GM12878 (cell line): ENCODE measurements around the gene NSUN7. TPM values are rescaled to one million over a fixed set of nuclear protein-coding genes. Genes with fewer than 3 reads are reported as not detected.

ENCODE experiments used
- CHD4 ChIP-seq: fragments of 200-600 bp; sonication (generic); IDR thresholded peaks from 2 replicates; pipeline ENCODE4 v1.6.1; 2016; ENCODE audit warnings: mild to moderate bottlenecking
- CREB1 ChIP-seq: IDR thresholded peaks from 2 replicates; pipeline ENCODE4 v1.6.1; 2012; ENCODE audit warnings: low read depth, mild to moderate bottlenecking, inconsistent platforms
- CREM ChIP-seq: IDR thresholded peaks from 2 replicates; pipeline ENCODE4 v1.6.1; 2014; ENCODE audit warnings: antibody characterized with exemption, low read depth
- GATAD2B ChIP-seq: fragments of 450-650 bp; conservative IDR thresholded peaks from 2 replicates; pipeline ENCODE4 v1.6.1; 2017; ENCODE audit warnings: low read depth, mild to moderate bottlenecking, moderate library complexity
- HDAC2 ChIP-seq: fragments of 200-600 bp; sonication (generic); IDR thresholded peaks from 2 replicates; pipeline ENCODE4 v1.6.1; 2017
- IRF4 ChIP-seq: IDR thresholded peaks from 2 replicates; pipeline ENCODE4 v1.6.1; 2011; ENCODE audit warnings: low read depth, low read length
- LARP7 ChIP-seq: fragments of 450-650 bp; IDR thresholded peaks from 2 replicates; pipeline ENCODE4 v1.6.1; 2017; ENCODE audit warnings: mild to moderate bottlenecking
- NR2F1 ChIP-seq: fragments of 450-650 bp; conservative IDR thresholded peaks from 2 replicates; pipeline ENCODE4 v1.6.1; 2017; ENCODE audit warnings: mild to moderate bottlenecking
- PML ChIP-seq: IDR thresholded peaks from 2 replicates; pipeline ENCODE4 v1.6.1; 2012; ENCODE audit warnings: low read length, inconsistent platforms
- POLR2AphosphoS2 ChIP-seq: IDR thresholded peaks from 2 replicates; pipeline ENCODE4 v1.6.1; 2011; ENCODE audit warnings: low read depth, mild to moderate bottlenecking, low read length, improper control_type of control experiment, moderate library complexity
- SMC3 ChIP-seq: IDR thresholded peaks from 2 replicates; pipeline ENCODE4 v1.6.1; 2011; ENCODE audit warnings: low read length, improper control_type of control experiment, borderline replicate concordance
- STAT3 ChIP-seq: IDR thresholded peaks from 2 replicates; pipeline ENCODE4 v1.6.1; 2011; ENCODE audit warnings: low read depth, low read length, improper control_type of control experiment
- WRNIP1 ChIP-seq: IDR thresholded peaks from 2 replicates; pipeline ENCODE4 v1.6.1; 2011; ENCODE audit warnings: low read depth, low read length, improper control_type of control experiment, borderline replicate concordance
- ZNF24 ChIP-seq: fragments of 450-650 bp; IDR thresholded peaks from 2 replicates; pipeline ENCODE4 v1.6.1; 2017; ENCODE audit warnings: antibody characterized with exemption, mild to moderate bottlenecking
- ZSCAN29 ChIP-seq: fragments of 450-650 bp; IDR thresholded peaks from 2 replicates; pipeline ENCODE4 v1.6.1; 2017; ENCODE audit warnings: mild to moderate bottlenecking, moderate library complexity
- polyA plus RNA-seq, 11 experiments: library from polyadenylated mRNA; depleted of rRNA in 4 of 11; unstranded in 6 of 11; stranded (reverse) in 5 of 11; fragments of >200 nt; fragmentation: Nextera tagmentation in 4 of 11; fragmentation: Illumina TruSeq in 1 of 11; extraction: Ambion mirVana in 4 of 11; extraction: Trizol in 1 of 11; gene quantifications; 1 replicate in 1 of 11; 2 replicates in 10 of 11; pipeline versions ENCODE4 v1.2.1 to v1.2.3, GENCODE V29; 2011 to 2016; ENCODE audit warnings: inconsistent platforms in 2 of 11, missing spikeins in 2 of 11, low read depth in 1 of 11
- total RNA-seq, 4 experiments: library from RNA; depleted of rRNA in 3 of 4; stranded (reverse); fragments of >200 nt in 3 of 4; fragmentation: Illumina TruSeq in 1 of 4; extraction: Trizol in 1 of 4; gene quantifications; 2 replicates each; pipeline versions ENCODE4 v1.2.1 to v1.2.3, GENCODE V29; 2013 to 2021
- TF ChIP-seq, protein P1 (sequence below), 3 experiments: IDR thresholded peaks in 2 of 3; conservative IDR thresholded peaks in 1 of 3; 2 replicates each; pipeline ENCODE4 v1.5.1; 2011; ENCODE audit warnings: low read depth in 3 of 3, low read length in 3 of 3, mild to moderate bottlenecking in 3 of 3, control low read depth in 2 of 3, moderate library complexity in 2 of 3, inconsistent platforms in 1 of 3, mixed read lengths in 1 of 3; ENCODE audit not compliant: control insufficient read depth in 2 of 3, insufficient read depth in 1 of 3; ENCODE audit errors: extremely low read depth in 1 of 3
- TF ChIP-seq, protein P2 (sequence below): IDR thresholded peaks from 2 replicates; pipeline ENCODE4 v1.6.1; 2012; ENCODE audit warnings: mild to moderate bottlenecking, low read depth, low read length
- TF ChIP-seq, protein P3 (sequence below): IDR thresholded peaks from 2 replicates; pipeline ENCODE4 v1.6.1; 2011; ENCODE audit warnings: low read depth, low read length, improper control_type of control experiment, borderline replicate concordance
- TF ChIP-seq, protein P4 (sequence below): IDR thresholded peaks from 2 replicates; pipeline ENCODE4 v1.6.1; 2012; ENCODE audit warnings: low read depth, low read length, improper control_type of control experiment
- TF ChIP-seq, protein P5 (sequence below): fragments of 450-650 bp; IDR thresholded peaks from 2 replicates; pipeline ENCODE4 v1.6.1; 2017; ENCODE audit warnings: mild to moderate bottlenecking

NSUN7 gene
- total and polyA plus RNA-seq, 10 of the 15 experiments (the other 5 are each of a cell fraction or from before 2014, with no cell fraction given): 0.02 to 0.21 (median 0.15) TPM; not detected in 3

- TF ChIP-seq, protein P1, sequence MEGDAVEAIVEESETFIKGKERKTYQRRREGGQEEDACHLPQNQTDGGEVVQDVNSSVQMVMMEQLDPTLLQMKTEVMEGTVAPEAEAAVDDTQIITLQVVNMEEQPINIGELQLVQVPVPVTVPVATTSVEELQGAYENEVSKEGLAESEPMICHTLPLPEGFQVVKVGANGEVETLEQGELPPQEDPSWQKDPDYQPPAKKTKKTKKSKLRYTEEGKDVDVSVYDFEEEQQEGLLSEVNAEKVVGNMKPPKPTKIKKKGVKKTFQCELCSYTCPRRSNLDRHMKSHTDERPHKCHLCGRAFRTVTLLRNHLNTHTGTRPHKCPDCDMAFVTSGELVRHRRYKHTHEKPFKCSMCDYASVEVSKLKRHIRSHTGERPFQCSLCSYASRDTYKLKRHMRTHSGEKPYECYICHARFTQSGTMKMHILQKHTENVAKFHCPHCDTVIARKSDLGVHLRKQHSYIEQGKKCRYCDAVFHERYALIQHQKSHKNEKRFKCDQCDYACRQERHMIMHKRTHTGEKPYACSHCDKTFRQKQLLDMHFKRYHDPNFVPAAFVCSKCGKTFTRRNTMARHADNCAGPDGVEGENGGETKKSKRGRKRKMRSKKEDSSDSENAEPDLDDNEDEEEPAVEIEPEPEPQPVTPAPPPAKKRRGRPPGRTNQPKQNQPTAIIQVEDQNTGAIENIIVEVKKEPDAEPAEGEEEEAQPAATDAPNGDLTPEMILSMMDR (IDR thresholded peaks at IDR 0.05 in 2 of 3, conservative IDR thresholded peaks at IDR 0.05 in 1 of 3; ENCODE audit: control insufficient read depth in 2 of 3, extremely low read depth in 1 of 3, insufficient read depth in 1 of 3, low read depth in 3 of 3, low read length in 3 of 3): no peak
- TF ChIP-seq SMC3 (no peak), HDAC2 (no peak), NR2F1 (peak; percentile 68; the same call in 1 of the 2 replicates), ZSCAN29 (no peak), LARP7 (no peak), CHD4 (no peak), ZNF24 (no peak), WRNIP1 (no peak), CREB1 (peak; percentile 26; the same call in 1 of the 2 replicates), GATAD2B (0 out of 2 replicates have a peak, but pooled peaks have one; percentile 42), POLR2AphosphoS2 (no peak), IRF4 (peak; percentile 61), PML (no peak), STAT3 (0 out of 2 replicates have a peak, but pooled peaks have one; percentile 15), CREM (peak; percentile 76; the same call in 1 of the 2 replicates)
- TF ChIP-seq, protein P2, sequence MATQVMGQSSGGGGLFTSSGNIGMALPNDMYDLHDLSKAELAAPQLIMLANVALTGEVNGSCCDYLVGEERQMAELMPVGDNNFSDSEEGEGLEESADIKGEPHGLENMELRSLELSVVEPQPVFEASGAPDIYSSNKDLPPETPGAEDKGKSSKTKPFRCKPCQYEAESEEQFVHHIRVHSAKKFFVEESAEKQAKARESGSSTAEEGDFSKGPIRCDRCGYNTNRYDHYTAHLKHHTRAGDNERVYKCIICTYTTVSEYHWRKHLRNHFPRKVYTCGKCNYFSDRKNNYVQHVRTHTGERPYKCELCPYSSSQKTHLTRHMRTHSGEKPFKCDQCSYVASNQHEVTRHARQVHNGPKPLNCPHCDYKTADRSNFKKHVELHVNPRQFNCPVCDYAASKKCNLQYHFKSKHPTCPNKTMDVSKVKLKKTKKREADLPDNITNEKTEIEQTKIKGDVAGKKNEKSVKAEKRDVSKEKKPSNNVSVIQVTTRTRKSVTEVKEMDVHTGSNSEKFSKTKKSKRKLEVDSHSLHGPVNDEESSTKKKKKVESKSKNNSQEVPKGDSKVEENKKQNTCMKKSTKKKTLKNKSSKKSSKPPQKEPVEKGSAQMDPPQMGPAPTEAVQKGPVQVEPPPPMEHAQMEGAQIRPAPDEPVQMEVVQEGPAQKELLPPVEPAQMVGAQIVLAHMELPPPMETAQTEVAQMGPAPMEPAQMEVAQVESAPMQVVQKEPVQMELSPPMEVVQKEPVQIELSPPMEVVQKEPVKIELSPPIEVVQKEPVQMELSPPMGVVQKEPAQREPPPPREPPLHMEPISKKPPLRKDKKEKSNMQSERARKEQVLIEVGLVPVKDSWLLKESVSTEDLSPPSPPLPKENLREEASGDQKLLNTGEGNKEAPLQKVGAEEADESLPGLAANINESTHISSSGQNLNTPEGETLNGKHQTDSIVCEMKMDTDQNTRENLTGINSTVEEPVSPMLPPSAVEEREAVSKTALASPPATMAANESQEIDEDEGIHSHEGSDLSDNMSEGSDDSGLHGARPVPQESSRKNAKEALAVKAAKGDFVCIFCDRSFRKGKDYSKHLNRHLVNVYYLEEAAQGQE: no peak
- TF ChIP-seq, protein P3, sequence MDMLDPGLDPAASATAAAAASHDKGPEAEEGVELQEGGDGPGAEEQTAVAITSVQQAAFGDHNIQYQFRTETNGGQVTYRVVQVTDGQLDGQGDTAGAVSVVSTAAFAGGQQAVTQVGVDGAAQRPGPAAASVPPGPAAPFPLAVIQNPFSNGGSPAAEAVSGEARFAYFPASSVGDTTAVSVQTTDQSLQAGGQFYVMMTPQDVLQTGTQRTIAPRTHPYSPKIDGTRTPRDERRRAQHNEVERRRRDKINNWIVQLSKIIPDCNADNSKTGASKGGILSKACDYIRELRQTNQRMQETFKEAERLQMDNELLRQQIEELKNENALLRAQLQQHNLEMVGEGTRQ: no peak
- TF ChIP-seq, protein P4, sequence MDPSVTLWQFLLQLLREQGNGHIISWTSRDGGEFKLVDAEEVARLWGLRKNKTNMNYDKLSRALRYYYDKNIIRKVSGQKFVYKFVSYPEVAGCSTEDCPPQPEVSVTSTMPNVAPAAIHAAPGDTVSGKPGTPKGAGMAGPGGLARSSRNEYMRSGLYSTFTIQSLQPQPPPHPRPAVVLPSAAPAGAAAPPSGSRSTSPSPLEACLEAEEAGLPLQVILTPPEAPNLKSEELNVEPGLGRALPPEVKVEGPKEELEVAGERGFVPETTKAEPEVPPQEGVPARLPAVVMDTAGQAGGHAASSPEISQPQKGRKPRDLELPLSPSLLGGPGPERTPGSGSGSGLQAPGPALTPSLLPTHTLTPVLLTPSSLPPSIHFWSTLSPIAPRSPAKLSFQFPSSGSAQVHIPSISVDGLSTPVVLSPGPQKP: no peak
- TF ChIP-seq, protein P5, sequence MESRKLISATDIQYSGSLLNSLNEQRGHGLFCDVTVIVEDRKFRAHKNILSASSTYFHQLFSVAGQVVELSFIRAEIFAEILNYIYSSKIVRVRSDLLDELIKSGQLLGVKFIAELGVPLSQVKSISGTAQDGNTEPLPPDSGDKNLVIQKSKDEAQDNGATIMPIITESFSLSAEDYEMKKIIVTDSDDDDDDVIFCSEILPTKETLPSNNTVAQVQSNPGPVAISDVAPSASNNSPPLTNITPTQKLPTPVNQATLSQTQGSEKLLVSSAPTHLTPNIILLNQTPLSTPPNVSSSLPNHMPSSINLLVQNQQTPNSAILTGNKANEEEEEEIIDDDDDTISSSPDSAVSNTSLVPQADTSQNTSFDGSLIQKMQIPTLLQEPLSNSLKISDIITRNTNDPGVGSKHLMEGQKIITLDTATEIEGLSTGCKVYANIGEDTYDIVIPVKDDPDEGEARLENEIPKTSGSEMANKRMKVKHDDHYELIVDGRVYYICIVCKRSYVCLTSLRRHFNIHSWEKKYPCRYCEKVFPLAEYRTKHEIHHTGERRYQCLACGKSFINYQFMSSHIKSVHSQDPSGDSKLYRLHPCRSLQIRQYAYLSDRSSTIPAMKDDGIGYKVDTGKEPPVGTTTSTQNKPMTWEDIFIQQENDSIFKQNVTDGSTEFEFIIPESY: no peak
Measured at GRCh38 chr4:40763228-40763716, 13.5 kb downstream of the NSUN7 start (continued).
